Osteocyte (in vitro differentiated cells): ENCODE results near the gene FAM81B. TPM values are rescaled to one million over a fixed set of nuclear protein-coding genes. Genes with fewer than 3 reads are reported as not detected.

Experiments
- DNase-seq: peaks from one replicate; pipeline ENCODE4 v3.0.0; 2021; ENCODE audit warnings: mixed read lengths; ENCODE audit not compliant: unreplicated experiment; ENCODE audit errors: extremely low spot score
- H3K27ac Mint-ChIP-seq: one replicate; pipeline ENCODE4 v1.8.0; 2021; ENCODE audit warnings: mild to moderate bottlenecking, mixed read lengths; ENCODE audit not compliant: unreplicated experiment
- H3K27me3 Mint-ChIP-seq: one replicate; pipeline ENCODE4 v1.8.0; 2021; ENCODE audit warnings: mixed read lengths; ENCODE audit not compliant: unreplicated experiment
- H3K36me3 Mint-ChIP-seq: one replicate; pipeline ENCODE4 v1.8.0; 2021; ENCODE audit warnings: mixed read lengths; ENCODE audit not compliant: unreplicated experiment
- H3K4me1 Mint-ChIP-seq: one replicate; pipeline ENCODE4 v1.8.0; 2021; ENCODE audit warnings: mixed read lengths; ENCODE audit not compliant: unreplicated experiment
- H3K4me3 Mint-ChIP-seq: one replicate; pipeline ENCODE4 v1.8.0; 2021; ENCODE audit warnings: mild to moderate bottlenecking, moderate library complexity, mixed read lengths; ENCODE audit not compliant: unreplicated experiment
- H3K9me3 Mint-ChIP-seq: one replicate; pipeline ENCODE4 v1.8.0; 2021; ENCODE audit warnings: mixed read lengths; ENCODE audit not compliant: unreplicated experiment
- total RNA-seq: library from RNA; stranded (reverse); gene quantifications from 2 replicates; pipeline ENCODE4 v1.2.1, GENCODE V29; 2021
- TF ChIP-seq, protein P1 (sequence below): fragments of 200-600 bp; sonication (generic); IDR thresholded peaks from 2 replicates; pipeline ENCODE4 v1.5.0; 2021; ENCODE audit warnings: antibody characterized with exemption, mild to moderate bottlenecking, moderate library complexity

Gene FAM81B
- total RNA-seq, 1 donor from 2014 or later, result not detected

DNA sequence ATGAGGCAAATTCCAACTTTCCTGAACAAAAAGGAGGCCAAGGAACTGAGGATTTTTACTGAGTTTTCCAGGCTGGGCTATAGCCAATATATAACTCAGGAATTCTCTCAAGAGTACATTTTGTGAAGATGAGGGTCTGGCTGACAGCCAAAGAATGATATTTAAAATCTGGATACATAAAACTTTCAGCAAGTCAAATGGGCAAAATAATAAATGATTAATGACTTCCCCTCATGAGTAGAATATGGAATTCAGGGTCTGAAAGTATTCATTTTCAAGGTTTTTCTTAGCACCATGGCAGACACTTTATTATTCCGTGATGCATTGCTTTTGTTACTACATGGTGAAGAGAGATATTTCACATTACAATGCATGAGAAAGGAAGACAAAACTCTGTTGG lies 7.8 kb downstream of the FAM81B start:
- no peak overlapping the region for H3K4me3 Mint-ChIP-seq
- TF ChIP-seq, protein P1, sequence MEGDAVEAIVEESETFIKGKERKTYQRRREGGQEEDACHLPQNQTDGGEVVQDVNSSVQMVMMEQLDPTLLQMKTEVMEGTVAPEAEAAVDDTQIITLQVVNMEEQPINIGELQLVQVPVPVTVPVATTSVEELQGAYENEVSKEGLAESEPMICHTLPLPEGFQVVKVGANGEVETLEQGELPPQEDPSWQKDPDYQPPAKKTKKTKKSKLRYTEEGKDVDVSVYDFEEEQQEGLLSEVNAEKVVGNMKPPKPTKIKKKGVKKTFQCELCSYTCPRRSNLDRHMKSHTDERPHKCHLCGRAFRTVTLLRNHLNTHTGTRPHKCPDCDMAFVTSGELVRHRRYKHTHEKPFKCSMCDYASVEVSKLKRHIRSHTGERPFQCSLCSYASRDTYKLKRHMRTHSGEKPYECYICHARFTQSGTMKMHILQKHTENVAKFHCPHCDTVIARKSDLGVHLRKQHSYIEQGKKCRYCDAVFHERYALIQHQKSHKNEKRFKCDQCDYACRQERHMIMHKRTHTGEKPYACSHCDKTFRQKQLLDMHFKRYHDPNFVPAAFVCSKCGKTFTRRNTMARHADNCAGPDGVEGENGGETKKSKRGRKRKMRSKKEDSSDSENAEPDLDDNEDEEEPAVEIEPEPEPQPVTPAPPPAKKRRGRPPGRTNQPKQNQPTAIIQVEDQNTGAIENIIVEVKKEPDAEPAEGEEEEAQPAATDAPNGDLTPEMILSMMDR, result no peak
- no peak for DNase-seq
- peaks cover 41% of the 10 kb centered on the region for H3K27me3 Mint-ChIP-seq
- H3K4me1 Mint-ChIP-seq, result no peaks in the 10 kb centered on the region
- no peak overlapping the region for H3K27ac Mint-ChIP-seq
- H3K36me3 Mint-ChIP-seq, result no peaks in the 10 kb centered on the region
- no peaks in the 10 kb centered on the region for H3K9me3 Mint-ChIP-seq

DNA sequence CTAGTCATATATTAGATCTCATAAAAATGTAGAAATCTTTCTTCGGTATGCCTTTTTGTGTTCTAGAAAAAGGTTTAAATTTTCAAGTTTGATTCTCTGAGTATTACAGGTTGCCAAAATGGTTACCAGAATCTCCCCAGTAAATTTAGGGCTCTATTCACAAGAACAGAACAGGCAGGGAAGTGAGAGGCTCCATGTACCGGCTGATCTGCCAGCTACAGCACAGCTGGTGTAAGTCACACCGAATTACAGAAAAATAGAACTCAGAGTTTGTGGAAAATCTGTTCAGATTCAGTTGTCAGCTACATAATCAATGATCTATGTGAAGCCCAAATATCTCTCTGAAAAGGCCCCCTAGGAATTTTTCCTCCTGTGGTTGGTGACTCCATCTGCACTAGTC lies 10.5 kb downstream of the FAM81B start:
- H3K9me3 Mint-ChIP-seq, result no peaks in the 10 kb centered on the region
- no peak overlapping the region for H3K4me3 Mint-ChIP-seq
- no peak overlapping the region for H3K27ac Mint-ChIP-seq
- H3K4me1 Mint-ChIP-seq, result peaks cover 4% of the 10 kb centered on the region
- H3K36me3 Mint-ChIP-seq, result no peaks in the 10 kb centered on the region
- H3K27me3 Mint-ChIP-seq, result peaks cover 28% of the 10 kb centered on the region
- no peak for DNase-seq
- TF ChIP-seq, protein P1, result no peak

DNA sequence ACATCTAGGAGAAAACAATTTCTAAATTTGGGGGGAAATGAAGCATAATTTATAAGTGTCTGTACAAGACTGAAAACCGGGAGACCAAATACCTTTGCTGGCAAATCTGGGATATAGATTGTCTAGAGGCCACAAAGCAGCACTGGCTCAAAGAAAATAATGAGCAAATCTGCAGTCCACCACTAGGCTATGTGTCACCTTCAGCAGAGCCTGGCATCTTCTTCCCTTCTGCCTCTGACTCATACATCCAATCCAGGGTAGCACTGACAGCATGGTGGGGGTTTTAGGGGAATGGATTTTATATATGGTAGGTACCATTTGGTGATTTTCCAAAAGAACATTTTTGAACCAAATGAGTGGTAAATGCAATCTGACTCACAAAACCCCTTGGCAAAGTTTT lies 12.8 kb downstream of the FAM81B start:
- H3K4me3 Mint-ChIP-seq, result no peak overlapping the region
- DNase-seq, result no peak
- H3K27me3 Mint-ChIP-seq, result peaks cover 24% of the 10 kb centered on the region
- H3K4me1 Mint-ChIP-seq, result peaks cover 7% of the 10 kb centered on the region
- TF ChIP-seq, protein P1, result no peak
- no peak overlapping the region for H3K27ac Mint-ChIP-seq
- H3K36me3 Mint-ChIP-seq, result no peaks in the 10 kb centered on the region
- no peaks in the 10 kb centered on the region for H3K9me3 Mint-ChIP-seq

DNA sequence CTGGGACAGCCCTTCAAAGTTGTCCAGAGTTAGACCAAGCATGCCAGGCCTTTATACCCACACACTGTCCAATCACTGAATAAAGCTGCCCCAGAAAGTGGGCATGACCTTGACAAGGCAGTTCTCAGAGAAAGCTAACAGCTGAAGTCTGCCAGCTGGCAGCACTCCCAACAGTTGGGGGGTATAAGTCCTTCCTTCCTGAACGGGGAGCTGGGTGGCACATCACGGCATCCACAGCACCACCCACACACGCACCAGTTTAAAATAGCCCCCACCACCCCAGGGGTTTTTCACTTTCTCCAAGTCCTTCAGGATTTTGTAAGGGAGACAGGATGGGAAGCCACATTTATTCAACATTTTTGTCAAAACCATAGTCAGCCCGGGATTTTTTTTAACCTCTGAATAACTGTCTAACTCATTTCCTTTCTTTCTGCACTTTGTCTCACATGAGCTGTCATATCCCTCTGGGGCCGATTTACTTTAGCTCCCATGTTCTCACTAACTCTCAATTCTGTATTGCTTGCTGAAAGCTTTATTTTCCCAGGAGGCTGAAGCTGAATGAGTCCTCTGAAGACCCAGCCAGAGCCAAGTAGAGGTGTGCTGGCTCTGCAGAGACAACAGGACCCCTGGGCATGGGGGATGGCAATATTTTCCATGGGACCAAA lies 15.4 kb downstream of the FAM81B start:
- no peak overlapping the region for H3K27ac Mint-ChIP-seq
- peaks cover 24% of the 10 kb centered on the region for H3K27me3 Mint-ChIP-seq
- no peaks in the 10 kb centered on the region for H3K9me3 Mint-ChIP-seq
- TF ChIP-seq, protein P1, result no peak
- no peak overlapping the region for H3K4me3 Mint-ChIP-seq
- H3K36me3 Mint-ChIP-seq, result no peaks in the 10 kb centered on the region
- peaks cover 7% of the 10 kb centered on the region for H3K4me1 Mint-ChIP-seq
- DNase-seq, result no peak

DNA sequence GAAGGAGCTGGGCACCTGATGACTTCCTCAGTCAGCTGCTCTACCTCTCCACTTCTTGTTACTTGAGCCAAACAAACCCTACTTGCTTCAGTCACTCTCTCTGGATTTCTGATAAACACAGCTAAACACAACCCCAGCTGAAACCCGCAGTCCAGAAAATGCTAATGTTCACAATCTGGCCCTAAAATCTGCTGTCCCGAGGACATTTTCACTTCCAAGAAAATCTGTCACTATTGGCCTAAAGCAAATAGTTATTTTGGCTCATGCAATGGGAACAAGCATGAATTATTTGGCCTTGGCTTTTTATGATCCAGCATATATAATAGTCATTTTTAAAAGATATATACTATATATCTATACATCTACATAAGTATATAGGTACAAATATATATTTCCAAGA lies 19.1 kb downstream of the FAM81B start:
- DNase-seq, result no peak
- H3K4me1 Mint-ChIP-seq, result peaks cover 7% of the 10 kb centered on the region
- no peak overlapping the region for H3K27ac Mint-ChIP-seq
- H3K9me3 Mint-ChIP-seq, result no peaks in the 10 kb centered on the region
- H3K27me3 Mint-ChIP-seq, result peaks cover 21% of the 10 kb centered on the region
- TF ChIP-seq, protein P1, result no peak
- H3K36me3 Mint-ChIP-seq, result no peaks in the 10 kb centered on the region
- no peak overlapping the region for H3K4me3 Mint-ChIP-seq
